ES-I3 (cell line): Measurements from ENCODE around the gene LHFPL5.

ENCODE experiments used
- H3K36me3 ChIP-seq: 2 replicates; pipeline ENCODE4 v1.6.1; 2013; ENCODE audit warnings: mild to moderate bottlenecking, low read length, control low read depth, moderate library complexity; ENCODE audit not compliant: insufficient read depth
- H3K4me1 ChIP-seq: 2 replicates; pipeline ENCODE4 v1.6.1; 2013; ENCODE audit warnings: mild to moderate bottlenecking, control low read depth, low read length; ENCODE audit not compliant: insufficient read depth
- H3K9ac ChIP-seq: 2 replicates; pipeline ENCODE4 v1.6.1; 2013; ENCODE audit warnings: low read depth, mild to moderate bottlenecking, low read length, moderate library complexity
- H3K9me3 ChIP-seq: 2 replicates; pipeline ENCODE4 v1.6.1; 2013; ENCODE audit warnings: mild to moderate bottlenecking, low read length, moderate library complexity; ENCODE audit not compliant: control insufficient read depth, insufficient read depth

Gene LHFPL5

DNA sequence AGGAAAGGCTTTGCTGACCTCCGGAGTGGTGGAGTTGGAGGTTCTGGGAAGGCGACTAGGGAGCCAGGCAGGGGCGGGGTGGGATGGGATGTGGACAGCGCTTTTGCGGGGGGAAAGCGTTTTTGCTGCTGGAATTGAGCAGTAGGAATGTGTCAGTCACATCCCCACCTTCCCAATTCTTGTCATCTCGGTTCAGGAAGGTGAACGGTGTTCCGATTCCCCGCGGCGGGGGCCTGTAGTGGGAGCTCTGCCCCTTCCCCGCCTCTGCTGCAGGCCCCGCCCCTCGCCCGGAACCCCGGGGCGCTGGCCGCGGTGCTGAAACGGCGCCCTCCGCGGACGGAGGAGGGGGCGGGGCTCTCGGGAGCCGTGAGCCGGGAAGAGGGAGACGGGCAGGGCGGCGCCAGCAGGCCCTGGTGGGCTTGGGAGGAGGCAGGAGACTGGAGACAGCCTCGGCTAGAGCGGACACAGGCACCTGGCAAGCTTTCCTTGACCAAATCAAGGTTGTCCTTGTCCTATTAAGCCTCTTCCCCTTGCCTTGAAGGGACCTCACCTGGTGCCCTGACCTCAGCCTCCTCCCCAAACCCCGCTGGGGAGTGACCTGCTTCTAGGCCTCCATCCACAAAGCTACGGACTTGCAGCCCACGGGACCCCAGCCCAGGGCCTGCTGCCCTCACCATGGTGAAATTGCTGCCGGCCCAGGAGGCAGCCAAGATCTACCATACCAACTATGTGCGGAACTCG, at the start of gene LHFPL5:
Gene LHFPL5 (plus strand): TSS at position 357 of the 741 bp plus-strand sequence. CDS start 319 bp downstream, at position 676.
- Histone ChIP-seq H3K4me1 (peaks cover 9% of the 10 kb centered on the region), H3K36me3 (no peaks in the 10 kb centered on the region), H3K9me3 (no peaks in the 10 kb centered on the region), H3K9ac (peak within 1 kb of the TSS; percentile 48; the same call in 1 of the 2 replicates)

DNA sequence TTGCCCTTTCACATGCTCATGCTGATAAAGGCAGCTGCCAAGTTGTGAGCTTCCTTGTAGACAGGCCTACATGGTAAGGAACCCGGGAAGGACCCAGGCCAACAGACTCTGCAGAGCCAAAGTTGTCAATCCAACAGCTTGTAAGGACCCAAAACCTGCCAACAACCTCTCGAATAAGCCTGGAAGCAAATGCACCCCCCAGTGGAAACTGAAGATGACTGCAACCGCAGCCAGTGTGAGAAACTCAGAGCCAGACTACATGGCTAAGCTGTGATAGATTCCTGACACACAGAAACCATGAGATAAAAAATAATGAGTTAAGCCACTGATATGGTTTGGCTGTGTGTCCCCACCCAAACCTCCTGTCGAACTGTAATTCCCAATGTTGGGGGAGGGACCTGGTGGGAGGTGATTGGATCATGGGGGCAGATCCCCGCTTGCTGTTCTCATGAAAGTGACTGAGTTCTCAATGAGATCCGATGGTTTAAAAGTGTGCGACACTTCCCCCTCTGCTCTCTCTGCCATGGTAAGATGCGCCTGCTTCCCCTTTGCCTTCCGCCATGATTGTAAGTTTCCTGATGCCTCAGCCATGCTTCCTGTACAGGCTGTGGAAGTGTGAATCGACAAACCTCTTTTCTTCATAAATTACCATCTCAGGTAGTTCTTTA, 47.6 kb upstream of the LHFPL5 start:
- Histone ChIP-seq H3K9me3 (no peaks in the 10 kb centered on the region), H3K4me1 (peaks cover 20% of the 10 kb centered on the region)

DNA sequence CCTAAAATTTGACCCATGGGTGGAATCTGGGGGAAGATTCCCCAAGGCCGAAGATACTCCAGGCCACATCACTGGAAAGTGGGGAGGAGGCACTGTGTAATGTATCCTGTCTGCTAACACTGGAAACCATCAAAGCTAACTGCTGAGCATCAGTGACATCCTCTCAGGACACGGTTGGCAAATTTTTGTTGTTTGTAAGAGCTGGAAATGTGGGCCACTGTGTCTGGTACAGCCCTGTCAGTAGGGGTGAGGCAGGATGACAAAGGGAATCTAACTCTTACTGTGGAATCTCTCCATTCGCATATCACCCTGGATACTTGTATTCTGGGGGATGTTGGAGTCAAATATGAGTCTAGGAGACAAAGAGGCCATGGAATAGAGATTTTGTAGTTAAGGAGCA, 45.7 kb upstream of the LHFPL5 start:
- Histone ChIP-seq H3K36me3 (no peaks in the 10 kb centered on the region), H3K9ac (no peak overlapping the region), H3K9me3 (no peaks in the 10 kb centered on the region), H3K4me1 (peaks cover 23% of the 10 kb centered on the region)

More for the DNA sequence above, 47.6 kb upstream of the LHFPL5 start:
- H3K36me3 ChIP-seq, result no peaks in the 10 kb centered on the region
- H3K9ac ChIP-seq, result no peak overlapping the region

- H3K9ac ChIP-seq, result no peak overlapping the region
- H3K4me1 ChIP-seq, result peaks cover 4% of the 10 kb centered on the region; the same call in 1 of the 2 replicates
- H3K36me3 ChIP-seq, result no peaks in the 10 kb centered on the region
- H3K9me3 ChIP-seq, result no peaks in the 10 kb centered on the region
These were observed 39.4 kb upstream of the LHFPL5 start for GRCh38 chr6:35765739-35766138.

- Histone ChIP-seq H3K36me3 (no peaks in the 10 kb centered on the region), H3K9me3 (no peaks in the 10 kb centered on the region), H3K9ac (no peak overlapping the region), H3K4me1 (no peaks in the 10 kb centered on the region)
These were observed 35.9 kb upstream of the LHFPL5 start for GRCh38 chr6:35769211-35769610.

DNA sequence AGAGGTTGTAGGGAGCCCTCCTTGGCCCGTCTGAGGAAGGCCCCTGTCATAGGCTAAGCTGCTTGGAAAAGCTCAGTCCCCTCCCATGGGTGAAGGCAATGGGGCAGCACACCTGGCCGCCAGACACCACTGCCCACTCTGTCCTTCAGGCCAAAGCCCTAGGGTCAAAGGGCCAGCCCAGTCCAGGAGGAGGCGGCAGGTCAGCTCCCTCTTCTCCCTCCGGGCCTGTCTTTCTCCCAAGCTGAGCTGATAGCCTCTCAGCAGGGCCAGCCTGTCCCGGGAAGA, 33.9 kb upstream of the LHFPL5 start:
- H3K36me3 ChIP-seq, result no peaks in the 10 kb centered on the region
- H3K9me3 ChIP-seq, result peaks cover 2% of the 10 kb centered on the region; the same call in 1 of the 2 replicates
- H3K9ac ChIP-seq, result no peak overlapping the region
- H3K4me1 ChIP-seq, result no peaks in the 10 kb centered on the region

DNA sequence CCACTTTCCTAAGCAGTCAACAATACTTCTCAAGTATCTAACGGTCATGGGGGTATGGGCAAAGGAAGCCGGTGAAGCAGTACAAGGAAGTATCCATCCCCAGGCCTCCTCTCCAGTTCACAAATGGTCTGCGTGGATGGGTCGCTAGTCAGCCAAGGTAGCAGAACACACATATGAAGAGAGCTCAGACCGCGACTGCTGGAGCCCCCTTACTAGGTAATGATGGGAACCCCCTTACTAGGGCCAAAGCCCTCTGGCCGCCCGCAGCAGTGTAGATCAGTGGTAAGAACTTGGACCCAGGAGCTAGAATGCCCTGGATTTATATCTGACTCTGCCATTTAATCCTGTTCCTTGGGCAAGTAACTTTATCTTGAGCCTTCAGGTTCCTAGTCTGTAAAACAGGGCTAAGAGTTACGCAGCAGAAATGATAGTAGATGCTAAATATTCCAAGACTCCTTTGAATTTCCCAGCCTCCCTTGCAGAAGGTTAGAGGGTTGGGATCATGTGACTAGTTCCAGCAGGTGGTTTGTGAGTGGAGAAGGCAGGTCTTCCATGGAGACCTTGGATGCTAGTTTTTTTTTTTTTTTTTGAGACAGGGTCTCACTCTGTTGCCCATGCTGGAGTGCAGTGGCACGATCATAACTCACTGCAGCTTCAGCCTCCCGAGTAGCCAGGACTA, 30.9 kb upstream of the LHFPL5 start:
- H3K9me3 ChIP-seq, result peaks cover 2% of the 10 kb centered on the region; the same call in 1 of the 2 replicates
- H3K9ac ChIP-seq, result no peak overlapping the region
- H3K4me1 ChIP-seq, result no peaks in the 10 kb centered on the region
- no peaks in the 10 kb centered on the region for H3K36me3 ChIP-seq

DNA sequence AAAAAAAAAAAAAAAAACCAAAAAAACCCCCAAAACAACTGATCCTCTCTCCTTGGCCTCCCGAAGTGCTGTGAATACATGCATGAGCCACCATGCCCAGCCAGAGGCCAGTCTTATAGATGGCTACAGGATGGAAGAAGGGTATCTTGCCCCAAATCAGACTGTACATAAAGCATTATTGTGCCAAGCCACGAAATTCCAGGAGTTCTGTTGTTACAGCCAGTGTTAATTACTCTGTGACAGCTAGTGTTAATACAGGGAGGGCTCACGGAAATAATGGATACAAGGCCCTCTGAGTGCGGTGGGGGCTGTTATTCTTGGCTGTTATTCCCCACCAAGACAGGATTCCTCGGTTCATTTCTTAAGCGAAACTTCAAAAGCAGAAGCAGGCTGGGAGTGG, 30.1 kb upstream of the LHFPL5 start:
- H3K36me3 ChIP-seq, result no peaks in the 10 kb centered on the region
- H3K4me1 ChIP-seq, result no peaks in the 10 kb centered on the region
- H3K9me3 ChIP-seq, result peaks cover 2% of the 10 kb centered on the region; the same call in 1 of the 2 replicates
- no peak overlapping the region for H3K9ac ChIP-seq

DNA sequence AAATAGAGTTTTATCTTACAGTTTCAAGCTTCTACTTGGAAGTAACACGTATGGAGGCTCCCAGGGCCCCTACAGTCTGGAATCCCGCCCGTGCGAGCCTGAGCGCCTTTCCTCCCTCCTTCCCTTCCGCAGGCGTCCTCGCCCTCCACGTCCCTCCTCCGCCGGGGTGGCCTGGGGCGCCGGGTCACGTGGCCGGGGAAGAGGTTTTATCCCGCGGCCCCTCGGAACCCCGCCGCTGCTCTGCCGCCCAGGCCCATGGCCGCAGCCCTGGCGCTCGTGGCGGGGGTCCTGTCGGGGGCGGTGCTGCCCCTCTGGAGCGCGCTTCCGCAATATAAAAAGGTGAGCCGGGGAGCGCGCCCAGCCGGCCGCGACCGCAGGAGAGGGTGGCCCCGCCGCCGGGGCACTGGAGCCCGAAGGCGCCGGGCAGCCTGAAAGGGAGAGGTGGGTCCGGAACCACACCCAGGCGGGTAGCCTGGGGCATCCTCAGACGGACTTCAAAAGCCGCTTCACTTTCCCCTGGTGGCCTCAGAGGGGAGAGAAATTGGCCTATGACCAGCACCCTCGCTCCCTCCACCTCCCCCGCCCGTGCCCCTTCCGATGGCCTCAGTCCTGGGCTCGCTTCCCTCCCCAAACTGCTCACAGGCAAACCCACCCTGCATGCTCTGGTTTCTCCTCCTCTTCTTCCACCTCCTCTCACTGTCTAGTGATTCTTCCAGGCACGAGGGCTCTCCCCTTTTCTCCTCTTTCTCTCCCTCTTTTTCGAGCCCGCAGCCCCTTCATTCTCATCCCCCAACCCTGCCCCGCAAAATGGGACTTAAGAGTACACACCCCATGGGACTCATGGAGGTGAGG, 28.6 kb upstream of the LHFPL5 start, which contains the start of gene CLPSL2:
Gene CLPSL2 (plus strand): TSS at position 235 of the 852 bp plus-strand sequence. CDS start 21 bp downstream, at position 256.
- Histone ChIP-seq H3K36me3 (no peaks in the 10 kb centered on the region), H3K9ac (peak within 1 kb of the TSS; percentile 67), H3K9me3 (peaks cover 2% of the 10 kb centered on the region; the same call in 1 of the 2 replicates), H3K4me1 (no peaks in the 10 kb centered on the region)

DNA sequence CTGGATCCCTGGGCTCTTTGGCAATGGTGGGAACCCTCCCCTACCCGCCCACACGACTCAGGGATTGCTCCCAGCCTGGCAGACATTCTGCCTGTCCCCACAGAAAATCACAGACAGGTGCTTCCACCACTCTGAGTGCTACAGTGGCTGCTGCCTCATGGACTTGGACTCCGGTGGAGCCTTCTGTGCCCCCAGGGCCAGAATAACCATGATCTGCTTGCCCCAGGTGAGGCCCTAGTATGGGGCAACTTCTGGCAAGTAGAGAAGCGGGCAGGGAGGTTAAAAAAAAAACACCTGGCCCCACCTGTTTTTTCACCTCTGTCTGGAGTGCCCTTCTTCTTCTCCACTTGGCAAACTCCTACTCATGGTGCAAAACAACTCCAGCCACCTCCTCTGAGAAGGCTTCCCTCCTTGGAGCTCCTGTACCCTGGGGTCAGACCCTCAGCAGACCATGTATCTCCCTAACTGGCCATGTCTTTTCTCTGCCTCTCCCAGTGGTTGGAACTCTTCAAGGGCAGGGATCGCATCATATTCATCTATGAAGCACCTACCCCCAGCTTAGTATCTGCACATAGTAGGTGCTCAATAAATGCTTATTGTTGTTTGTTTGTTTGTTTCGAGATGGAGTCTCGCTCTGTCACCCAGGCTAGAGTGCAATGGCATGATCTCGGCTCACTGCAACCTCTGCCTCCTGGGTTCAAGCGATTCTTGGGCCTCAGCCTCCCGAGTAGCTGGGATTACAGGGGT, 27.6 kb upstream of the LHFPL5 start:
- peaks cover 2% of the 10 kb centered on the region; the same call in 1 of the 2 replicates for H3K9me3 ChIP-seq
- H3K36me3 ChIP-seq, result no peaks in the 10 kb centered on the region
- no peak overlapping the region for H3K9ac ChIP-seq

GRCh38 chr6:35778437-35778836, 26.7 kb upstream of the LHFPL5 start:
- Histone ChIP-seq H3K36me3 (no peaks in the 10 kb centered on the region), H3K4me1 (no peaks in the 10 kb centered on the region), H3K9ac (no peak overlapping the region), H3K9me3 (peaks cover 2% of the 10 kb centered on the region; the same call in 1 of the 2 replicates)

More for the DNA sequence above, 27.6 kb upstream of the LHFPL5 start:
- H3K4me1 ChIP-seq, result no peaks in the 10 kb centered on the region

DNA sequence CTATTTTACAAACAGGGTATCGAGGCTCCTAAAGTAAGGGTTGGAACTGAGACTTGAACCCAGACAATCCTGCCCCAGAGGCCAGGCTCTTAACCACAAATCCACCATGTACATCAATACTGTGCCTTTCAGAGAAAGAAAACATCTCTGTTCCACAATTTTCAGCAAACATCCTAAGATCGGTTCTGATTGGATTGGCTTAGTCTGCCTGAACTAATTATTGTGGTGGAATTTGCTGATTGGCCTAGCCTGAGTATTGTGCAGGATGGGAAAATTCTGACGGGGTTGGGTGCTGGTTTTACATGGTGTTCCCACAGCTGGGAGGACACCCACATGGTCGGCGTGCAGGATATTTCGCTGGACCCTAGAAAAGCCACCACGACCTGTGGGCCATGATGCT, 24.4 kb upstream of the LHFPL5 start, which contains the start of gene CLPSL1:
Gene CLPSL1 (plus strand): TSS at position 301 of the 400 bp plus-strand sequence. CDS start 92 bp downstream, at position 393.
- Histone ChIP-seq H3K9me3 (peaks cover under 1% of the 10 kb centered on the region; the same call in 1 of the 2 replicates), H3K9ac (no peak within 1 kb of the TSS), H3K4me1 (no peaks in the 10 kb centered on the region), H3K36me3 (no peaks in the 10 kb centered on the region)

DNA sequence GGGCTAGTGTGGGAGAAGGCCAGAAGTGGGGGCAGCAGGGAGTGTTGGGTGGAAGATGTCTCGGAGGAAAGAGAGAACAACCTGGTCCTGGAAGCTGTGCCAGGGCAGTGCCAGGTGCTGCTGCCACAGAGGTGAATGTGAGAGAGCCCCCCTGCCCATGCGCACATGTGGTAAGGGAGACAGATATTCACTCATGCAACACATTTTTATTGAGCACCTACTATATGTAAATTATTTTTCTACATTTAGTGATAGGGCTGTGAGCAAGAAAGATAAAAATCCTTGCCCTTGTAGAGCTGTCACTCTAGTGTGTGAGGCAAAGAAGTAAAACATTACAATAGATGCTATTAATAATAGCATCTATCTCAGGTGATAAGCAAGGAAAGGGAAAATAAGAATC, 23.9 kb upstream of the LHFPL5 start:
- Histone ChIP-seq H3K4me1 (peaks cover 2% of the 10 kb centered on the region; the same call in 1 of the 2 replicates), H3K9ac (no peak overlapping the region), H3K9me3 (no peaks in the 10 kb centered on the region), H3K36me3 (no peaks in the 10 kb centered on the region)
